HG03565 (cell line): ENCODE results near the gene UGT1A1.
"Not testable (repeated sequence)": the region's sequence is repeated elsewhere in the genome, so short reads cannot be mapped to it uniquely, and the experiment has no call there.

Experiments used
- ATAC-seq: cut with Tn5 transposase; IDR thresholded peaks from one replicate; pipeline ENCODE4 v1.9.1; 2021; ENCODE audit warnings: mild to moderate bottlenecking, moderate library complexity; ENCODE audit not compliant: unreplicated experiment

The UGT1A1 gene

DNA sequence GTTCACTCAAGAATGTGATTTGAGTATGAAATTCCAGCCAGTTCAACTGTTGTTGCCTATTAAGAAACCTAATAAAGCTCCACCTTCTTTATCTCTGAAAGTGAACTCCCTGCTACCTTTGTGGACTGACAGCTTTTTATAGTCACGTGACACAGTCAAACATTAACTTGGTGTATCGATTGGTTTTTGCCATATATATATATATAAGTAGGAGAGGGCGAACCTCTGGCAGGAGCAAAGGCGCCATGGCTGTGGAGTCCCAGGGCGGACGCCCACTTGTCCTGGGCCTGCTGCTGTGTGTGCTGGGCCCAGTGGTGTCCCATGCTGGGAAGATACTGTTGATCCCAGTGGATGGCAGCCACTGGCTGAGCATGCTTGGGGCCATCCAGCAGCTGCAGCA lies at the start of gene UGT1A1:
Gene UGT1A1, plus strand, starts transcription at position 228 of the 400 bp plus-strand sequence. Its CDS starts 18 bp downstream, at position 246.
- no peak for ATAC-seq

GRCh38 chr2:233711312-233712008 lies 48.6 kb upstream of the UGT1A1 start:
- ATAC-seq, result no peak

DNA sequence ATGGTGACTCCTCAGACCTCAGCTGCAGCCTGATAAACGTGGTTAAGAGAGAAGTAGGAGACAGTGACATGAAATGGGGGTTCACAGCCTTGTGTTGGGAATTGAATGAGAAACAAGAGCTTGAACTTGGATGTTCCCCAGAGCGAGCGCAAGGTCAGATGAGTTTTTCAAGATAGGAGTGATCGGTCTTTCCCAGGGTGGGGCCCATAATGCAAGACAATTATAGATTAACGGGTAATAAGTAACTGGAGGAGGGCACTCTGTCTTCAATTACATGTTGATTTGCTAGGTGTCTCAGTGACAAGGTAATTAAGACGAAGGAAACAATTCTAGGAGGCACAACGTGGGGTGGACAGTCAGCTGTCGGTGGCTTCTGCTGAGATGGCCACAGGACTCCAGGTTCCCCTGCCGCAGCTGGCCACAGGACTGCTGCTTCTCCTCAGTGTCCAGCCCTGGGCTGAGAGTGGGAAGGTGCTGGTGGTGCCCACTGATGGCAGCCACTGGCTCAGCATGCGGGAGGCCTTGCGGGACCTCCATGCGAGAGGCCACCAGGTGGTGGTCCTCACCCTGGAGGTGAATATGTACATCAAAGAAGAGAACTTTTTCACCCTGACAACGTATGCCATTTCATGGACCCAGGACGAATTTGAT lies 47.3 kb upstream of the UGT1A1 start, which contains the start of gene UGT1A5:
Gene UGT1A5, plus strand, starts transcription at position 297 of the 651 bp plus-strand sequence. Its CDS starts 85 bp downstream, at position 382.
- ATAC-seq, result no peak

DNA sequence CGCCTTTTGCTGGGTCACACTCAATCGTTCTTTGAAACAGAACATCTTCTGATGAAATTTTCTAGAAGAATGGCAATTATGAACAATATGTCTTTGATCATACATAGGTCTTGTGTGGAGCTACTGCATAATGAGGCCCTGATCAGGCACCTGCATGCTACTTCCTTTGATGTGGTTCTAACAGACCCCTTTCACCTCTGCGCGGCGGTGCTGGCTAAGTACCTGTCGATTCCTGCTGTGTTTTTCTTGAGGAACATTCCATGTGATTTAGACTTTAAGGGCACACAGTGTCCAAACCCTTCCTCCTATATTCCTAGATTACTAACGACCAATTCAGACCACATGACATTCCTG lies 46.8 kb upstream of the UGT1A1 start:
- ATAC-seq, result no peak

DNA sequence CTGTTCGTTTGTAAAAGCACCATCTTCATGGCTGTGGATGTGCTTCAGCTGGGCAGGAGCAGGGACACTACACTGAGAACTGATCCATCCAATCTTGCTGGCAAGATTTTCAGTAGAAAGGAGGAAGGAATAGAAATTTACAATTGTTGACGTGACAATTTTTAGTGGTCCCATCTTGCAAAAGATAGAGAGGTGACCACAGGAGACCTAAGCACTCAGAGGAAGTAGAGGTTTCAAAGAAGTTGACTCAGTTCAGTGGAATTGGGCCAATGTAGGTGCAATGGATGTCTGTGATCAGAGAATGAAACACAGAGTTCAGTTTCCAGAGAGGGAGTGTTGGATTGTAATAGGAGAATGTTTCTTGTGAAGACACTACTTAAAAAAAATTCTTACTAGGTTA lies 45.9 kb upstream of the UGT1A1 start:
- ATAC-seq, result no peak

DNA sequence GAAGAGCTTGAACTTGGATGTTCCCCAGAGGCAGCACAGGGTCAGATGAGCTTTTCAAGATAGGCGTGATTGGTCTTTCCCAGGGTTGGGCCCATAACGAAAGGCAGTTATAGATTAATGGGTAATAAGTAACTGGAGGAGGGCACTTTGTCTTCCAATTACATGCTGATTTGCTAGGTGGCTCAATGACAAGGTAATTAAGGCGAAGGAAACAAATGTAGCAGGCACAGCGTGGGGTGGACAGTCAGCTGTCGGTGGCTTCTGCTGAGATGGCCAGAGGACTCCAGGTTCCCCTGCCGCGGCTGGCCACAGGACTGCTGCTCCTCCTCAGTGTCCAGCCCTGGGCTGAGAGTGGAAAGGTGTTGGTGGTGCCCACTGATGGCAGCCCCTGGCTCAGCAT lies 41.5 kb upstream of the UGT1A1 start, which contains the start of gene UGT1A4:
Gene UGT1A4, plus strand, starts transcription at position 185 of the 400 bp plus-strand sequence. Its CDS starts 85 bp downstream, at position 270.
- no peak for ATAC-seq

- ATAC-seq, result no peak
Measured at GRCh38 chr2:233728723-233729301, 31.3 kb upstream of the UGT1A1 start, which contains the start of gene UGT1A3. Gene UGT1A3, plus strand, starts transcription at chr2:233729042. Its CDS starts 85 bp downstream, at chr2:233729127.

- ATAC-seq, result not testable (repeated sequence)
Measured at GRCh38 chr2:233736868-233737653, 23.0 kb upstream of the UGT1A1 start.

GRCh38 chr2:233740870-233741269 lies 19.2 kb upstream of the UGT1A1 start:
- no peak for ATAC-seq

DNA sequence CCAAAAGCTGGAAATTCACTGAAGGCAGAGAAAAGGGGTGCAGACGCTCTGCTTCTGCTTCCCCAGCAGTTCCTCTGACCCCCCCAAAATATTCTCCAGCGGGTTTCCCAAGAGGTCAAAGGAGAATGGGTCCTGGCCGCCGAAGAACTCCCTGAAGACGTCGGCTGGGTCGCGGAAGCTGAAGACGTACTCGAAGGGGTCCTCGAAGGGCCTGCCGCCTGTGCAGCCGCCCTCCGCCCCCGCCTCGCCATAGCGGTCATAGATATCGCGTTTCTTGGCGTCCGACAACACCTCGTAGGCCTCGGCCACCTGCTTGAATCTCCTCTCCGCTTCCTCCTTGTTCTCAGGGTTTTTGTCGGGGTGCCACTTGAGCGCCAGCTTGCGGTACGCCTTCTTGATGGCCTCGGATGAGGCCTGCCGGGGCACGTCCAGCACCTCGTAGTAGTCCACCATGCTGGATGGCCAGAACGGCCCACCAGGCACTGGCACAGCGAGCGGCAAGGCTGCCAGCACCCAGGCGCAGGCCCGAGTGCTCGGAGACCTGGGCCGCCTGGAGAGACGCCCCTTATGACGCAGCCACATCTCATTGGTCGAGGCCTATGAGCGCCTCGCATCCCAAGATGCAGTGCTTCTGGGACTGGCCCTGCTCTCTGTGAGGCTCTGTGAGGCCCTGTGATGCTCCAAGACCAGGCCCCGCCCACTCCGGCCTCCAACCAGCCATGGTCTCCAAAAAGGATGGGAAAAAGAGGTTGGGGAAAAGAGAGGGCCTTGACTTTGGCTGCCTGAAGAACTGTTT lies 16.4 kb upstream of the UGT1A1 start:
- no peak for ATAC-seq

- ATAC-seq, result no peak
Measured at GRCh38 chr2:233745073-233745755, 14.9 kb upstream of the UGT1A1 start.

DNA sequence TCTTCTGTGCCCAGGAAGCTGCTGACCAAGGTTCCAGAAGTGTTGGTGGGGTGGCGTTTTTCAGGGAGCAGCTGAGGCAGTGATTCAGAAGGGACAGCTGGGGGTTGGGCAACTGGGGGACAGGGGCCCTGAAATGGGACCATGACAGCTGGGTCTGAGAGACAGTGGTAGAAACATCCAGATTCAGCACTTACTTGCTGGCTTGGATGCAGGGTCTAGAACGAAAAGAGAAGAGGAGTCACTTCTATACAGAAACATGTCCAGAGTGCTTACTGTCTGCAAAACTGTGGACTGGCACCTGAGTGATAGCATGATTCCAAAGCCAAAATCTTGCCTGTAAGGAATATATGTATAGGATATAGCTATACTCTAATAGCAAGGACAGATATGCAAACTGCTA lies 14.2 kb upstream of the UGT1A1 start:
- ATAC-seq, result not testable (repeated sequence)

GRCh38 chr2:233746475-233747282 lies 13.4 kb upstream of the UGT1A1 start:
- no peak for ATAC-seq

DNA sequence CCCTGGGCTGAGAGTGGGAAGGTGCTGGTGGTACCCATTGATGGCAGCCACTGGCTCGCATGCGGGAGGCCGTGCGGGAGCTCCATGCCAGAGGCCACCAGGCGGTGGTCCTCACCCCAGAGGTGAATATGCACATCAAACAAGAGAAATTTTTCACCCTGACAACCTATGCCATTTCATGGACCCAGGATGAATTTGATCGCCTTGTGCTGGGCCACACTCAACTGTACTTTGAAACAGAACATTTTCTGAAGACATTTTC lies 12.9 kb upstream of the UGT1A1 start:
- no peak for ATAC-seq

GRCh38 chr2:233750689-233751088 lies 9.4 kb upstream of the UGT1A1 start:
- not testable (repeated sequence) for ATAC-seq

- ATAC-seq, result not testable (repeated sequence)
Measured at GRCh38 chr2:233751212-233752009, 8.7 kb upstream of the UGT1A1 start.

DNA sequence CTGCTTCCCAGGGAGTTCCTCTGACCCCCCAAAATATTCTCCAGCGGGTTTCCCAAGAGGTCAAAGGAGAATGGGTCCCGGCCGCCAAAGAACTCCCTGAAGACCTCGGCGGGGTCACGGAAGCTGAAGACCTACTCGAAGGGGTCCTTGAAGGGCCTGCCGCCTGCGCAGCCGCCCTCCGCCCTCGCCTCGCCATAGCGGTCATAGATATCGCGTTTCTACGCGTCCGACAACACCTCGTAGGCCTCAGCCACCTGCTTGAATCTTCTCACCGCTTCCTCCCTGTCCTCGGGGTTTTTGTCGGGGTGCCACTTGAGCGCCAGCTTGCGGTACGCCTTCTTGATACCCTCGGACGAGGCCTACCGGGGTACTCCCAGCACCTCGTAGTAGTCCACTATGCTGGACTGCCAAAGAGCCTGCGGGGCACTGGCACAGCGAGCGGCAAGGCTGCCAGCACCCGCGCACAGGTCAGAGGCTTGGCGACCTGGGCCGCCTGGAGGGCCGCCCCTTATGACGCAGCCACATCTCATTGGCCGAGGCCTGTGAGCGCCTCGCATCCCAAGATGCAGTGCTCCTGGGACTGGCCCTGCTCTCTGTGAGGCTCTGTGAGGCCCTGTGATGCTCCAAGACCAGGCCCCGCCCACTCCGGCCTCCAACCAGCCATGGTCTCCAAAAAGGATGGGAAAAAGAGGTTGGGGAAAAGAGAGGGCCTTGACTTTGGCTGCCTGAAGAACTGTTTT lies 5.0 kb upstream of the UGT1A1 start:
- no peak for ATAC-seq
